Astrocyte (in vitro differentiated cells and primary cell): ENCODE measurements around the gene UNC93A. TPM values are rescaled to one million over a fixed set of nuclear protein-coding genes. Genes with fewer than 3 reads are reported as not detected.

Experiments
- DNase-seq: peaks from one replicate; pipeline ENCODE4 v3.0.0-alpha.2; 2010; ENCODE audit warnings: low read depth
- FAIRE-seq: peaks from 2 replicates; lab custom pipeline; 2011; peaks lifted over from hg19 to GRCh38; lab: Jason Lieb, UNC
- H2AFZ ChIP-seq: 2 replicates; pipeline ENCODE4 v1.6.0; 2012; ENCODE audit warnings: low read depth, low read length, inconsistent platforms
- H3K27ac ChIP-seq: 2 replicates; pipeline ENCODE4 v1.5.1; 2011; ENCODE audit warnings: low read depth, low read length, inconsistent platforms
- H3K27me3 ChIP-seq: 2 replicates; pipeline ENCODE4 v1.6.0; 2011; ENCODE audit warnings: low read length, inconsistent platforms; ENCODE audit not compliant: insufficient read depth
- H3K36me3 ChIP-seq: 2 replicates; pipeline ENCODE4 v1.5.1; 2011; ENCODE audit warnings: low read length, inconsistent platforms; ENCODE audit not compliant: insufficient read depth
- H3K4me1 ChIP-seq: 2 replicates; pipeline ENCODE4 v1.5.1; 2011; ENCODE audit warnings: low read length, inconsistent platforms; ENCODE audit not compliant: insufficient read depth
- H3K4me2 ChIP-seq: 2 replicates; pipeline ENCODE4 v1.6.0; 2012; ENCODE audit warnings: low read length, inconsistent platforms
- H3K4me3 ChIP-seq: 2 replicates; pipeline ENCODE4 v1.5.1; 2011; ENCODE audit warnings: low read depth, mild to moderate bottlenecking, low read length, inconsistent platforms; ENCODE audit not compliant: insufficient read depth
- H3K79me2 ChIP-seq: 2 replicates; pipeline ENCODE4 v1.6.0; 2012; ENCODE audit warnings: mild to moderate bottlenecking, low read length, inconsistent platforms; ENCODE audit not compliant: insufficient read depth
- H3K9ac ChIP-seq: 2 replicates; pipeline ENCODE4 v1.6.0; 2012; ENCODE audit warnings: mild to moderate bottlenecking, low read length, inconsistent platforms
- H3K9me3 ChIP-seq: 2 replicates; pipeline ENCODE4 v1.5.1; 2012; ENCODE audit warnings: low read depth, mild to moderate bottlenecking, low read length, inconsistent platforms; ENCODE audit not compliant: insufficient read depth
- H4K20me1 ChIP-seq: 2 replicates; pipeline ENCODE4 v1.6.0; 2012; ENCODE audit warnings: low read length, inconsistent platforms; ENCODE audit not compliant: insufficient read depth
- H3K27ac Mint-ChIP-seq: one replicate; pipeline ENCODE4 v1.8.0; 2021; ENCODE audit warnings: mild to moderate bottlenecking, mixed read lengths; ENCODE audit not compliant: unreplicated experiment
- H3K27me3 Mint-ChIP-seq: one replicate; pipeline ENCODE4 v1.8.0; 2021; ENCODE audit warnings: low read depth, mixed read lengths; ENCODE audit not compliant: unreplicated experiment
- H3K36me3 Mint-ChIP-seq: one replicate; pipeline ENCODE4 v1.8.0; 2021; ENCODE audit warnings: low read depth, mixed read lengths; ENCODE audit not compliant: unreplicated experiment
- H3K4me1 Mint-ChIP-seq: one replicate; pipeline ENCODE4 v1.8.0; 2021; ENCODE audit warnings: low read depth, mixed read lengths; ENCODE audit not compliant: unreplicated experiment
- H3K4me3 Mint-ChIP-seq: one replicate; pipeline ENCODE4 v1.8.0; 2021; ENCODE audit warnings: mild to moderate bottlenecking, moderate library complexity, mixed read lengths; ENCODE audit not compliant: unreplicated experiment
- H3K9me3 Mint-ChIP-seq: one replicate; pipeline ENCODE4 v1.8.0; 2021; ENCODE audit warnings: mild to moderate bottlenecking, mixed read lengths; ENCODE audit not compliant: unreplicated experiment
- CTCF ChIP-seq: IDR thresholded peaks from 2 replicates; pipeline ENCODE4 v1.5.1; 2011; ENCODE audit warnings: low read depth, mild to moderate bottlenecking, inconsistent platforms, low read length, moderate library complexity; ENCODE audit not compliant: insufficient read depth
- EZH2 ChIP-seq: IDR thresholded peaks from 2 replicates; pipeline ENCODE4 v1.6.1; 2012; ENCODE audit warnings: mild to moderate bottlenecking, low read length, inconsistent platforms; ENCODE audit not compliant: insufficient read depth
- total RNA-seq: library from RNA; stranded (reverse); gene quantifications from 2 replicates; pipeline ENCODE4 v1.2.1, GENCODE V29; 2021

Gene UNC93A
- total RNA-seq, 1 donor from 2014 or later = not detected

- Histone ChIP-seq H3K27ac (no peak overlapping the region), H3K4me3 (no peak overlapping the region), H3K4me2 (no peak overlapping the region), H4K20me1 (no peaks in the 10 kb centered on the region), H3K79me2 (no peaks in the 10 kb centered on the region), H3K9me3 (peaks cover 4% of the 10 kb centered on the region), H3K27me3 (no peaks in the 10 kb centered on the region), H3K4me1 (no peaks in the 10 kb centered on the region), H3K9ac (no peak overlapping the region), H2AFZ (no peak overlapping the region), H3K36me3 (no peaks in the 10 kb centered on the region)
- Mint-ChIP-seq H3K4me3 (no peak overlapping the region), H3K27ac (no peak overlapping the region), H3K36me3 (no peaks in the 10 kb centered on the region), H3K4me1 (peaks cover 14% of the 10 kb centered on the region), H3K27me3 (peaks cover 25% of the 10 kb centered on the region), H3K9me3 (peaks cover 9% of the 10 kb centered on the region)
- TF ChIP-seq EZH2 (no peak), CTCF (no peak)
- DNase-seq (no peak), FAIRE-seq (no peak)
Observed at GRCh38 chr6:167300902-167301777, 10.0 kb downstream of the UNC93A start.

DNA sequence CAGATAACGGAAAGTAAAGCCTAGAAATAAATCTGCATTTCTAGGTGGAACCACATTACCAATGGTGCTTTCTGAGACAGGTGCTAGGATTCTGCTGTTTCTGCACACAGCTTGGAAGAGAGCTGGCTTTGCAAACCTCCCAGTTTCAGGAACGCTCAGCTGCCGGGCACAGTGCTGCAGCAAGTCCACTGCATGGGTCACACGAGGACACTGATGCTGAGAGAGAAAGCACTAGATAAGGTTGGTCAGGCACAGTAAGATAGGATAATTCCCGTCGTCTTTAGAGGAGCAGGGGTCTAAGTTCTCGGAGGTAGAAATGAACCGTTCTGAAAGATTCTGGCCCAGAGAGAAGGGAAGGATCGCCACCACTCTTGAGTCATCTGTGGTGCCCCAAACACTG lies 11.0 kb downstream of the UNC93A start:
- no peak overlapping the region for H3K4me3 ChIP-seq
- H3K27me3 Mint-ChIP-seq = peaks cover 17% of the 10 kb centered on the region

More for the DNA sequence above, 11.0 kb downstream of the UNC93A start:
- Histone ChIP-seq H4K20me1 (no peaks in the 10 kb centered on the region), H3K9me3 (peaks cover 4% of the 10 kb centered on the region), H3K9ac (no peak overlapping the region), H3K4me2 (no peak overlapping the region), H3K27me3 (no peaks in the 10 kb centered on the region), H3K79me2 (no peaks in the 10 kb centered on the region), H3K36me3 (no peaks in the 10 kb centered on the region), H3K4me1 (no peaks in the 10 kb centered on the region), H3K27ac (no peak overlapping the region), H2AFZ (no peak overlapping the region)
- peaks cover 6% of the 10 kb centered on the region for H3K9me3 Mint-ChIP-seq
- H3K4me3 Mint-ChIP-seq = no peak overlapping the region
- TF ChIP-seq CTCF (no peak), EZH2 (no peak)
- peaks cover 17% of the 10 kb centered on the region for H3K4me1 Mint-ChIP-seq
- H3K27ac Mint-ChIP-seq = no peak overlapping the region
- FAIRE-seq = no peak
- no peak for DNase-seq
- H3K36me3 Mint-ChIP-seq = no peaks in the 10 kb centered on the region
